ENCODE measurements around the gene PDCD6IP.
A peak's percentile ranks its signal among the peaks of the same experiment; 100 is the strongest.
"Not testable (repeated sequence)": the region's sequence is repeated elsewhere in the genome, so short reads cannot be mapped to it uniquely, and the experiment has no call there.

Gene PDCD6IP

DNA sequence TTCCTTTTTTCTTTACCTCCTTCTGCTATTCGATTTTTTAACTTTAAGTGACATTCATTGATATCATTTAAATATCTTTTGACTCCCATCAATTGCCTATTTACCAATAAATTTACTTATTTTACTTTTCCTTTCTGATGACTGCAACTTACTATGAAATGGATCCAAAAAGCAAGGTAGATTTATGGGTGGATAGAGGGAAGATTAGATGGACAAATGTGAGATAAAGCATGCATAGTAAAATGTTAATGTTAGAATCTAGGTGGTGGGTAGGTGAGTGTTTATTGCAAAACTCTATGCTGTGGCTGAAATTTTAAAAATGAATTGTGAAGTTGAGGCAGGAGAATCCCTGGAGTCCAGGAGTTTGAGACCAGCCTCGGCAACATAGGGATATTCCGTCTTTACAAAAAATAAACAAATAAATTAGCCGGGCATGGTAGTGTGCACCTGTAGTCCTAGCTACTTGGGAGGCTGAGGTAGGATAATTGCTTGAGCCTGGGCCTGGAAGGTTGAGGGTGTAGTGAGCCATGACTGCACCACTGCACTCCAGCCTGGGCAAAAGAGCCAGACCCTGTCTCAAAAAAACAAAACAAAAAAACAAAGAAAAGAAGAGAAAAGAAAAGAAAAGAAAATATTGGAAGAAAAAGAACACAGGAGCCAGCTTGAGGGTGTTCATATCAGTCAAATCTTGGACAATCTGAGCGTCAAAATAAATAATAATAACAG is 6.1 kb upstream of the PDCD6IP start:
- no peak for DNase-seq

DNA sequence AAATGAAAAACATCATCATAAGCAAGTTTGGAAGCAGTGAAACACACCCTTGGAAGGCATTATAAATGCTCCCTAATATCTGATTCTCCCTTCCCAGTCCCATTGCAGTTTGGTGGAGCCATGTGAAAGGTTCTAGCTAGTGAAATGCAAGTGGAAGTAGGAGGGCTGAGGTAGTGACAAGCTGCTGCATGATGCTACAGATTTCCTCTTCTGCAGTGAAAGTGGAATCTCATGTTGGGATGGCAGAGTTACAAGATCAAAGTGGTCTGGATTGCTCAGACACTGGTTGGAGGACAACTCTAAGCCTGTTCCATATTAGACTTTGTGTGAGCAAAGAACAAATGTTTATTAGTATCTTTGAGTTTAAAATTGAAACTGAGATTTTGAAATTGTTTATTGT is 3.3 kb upstream of the PDCD6IP start:
- DNase-seq = peak; percentile 38 to 80

DNA sequence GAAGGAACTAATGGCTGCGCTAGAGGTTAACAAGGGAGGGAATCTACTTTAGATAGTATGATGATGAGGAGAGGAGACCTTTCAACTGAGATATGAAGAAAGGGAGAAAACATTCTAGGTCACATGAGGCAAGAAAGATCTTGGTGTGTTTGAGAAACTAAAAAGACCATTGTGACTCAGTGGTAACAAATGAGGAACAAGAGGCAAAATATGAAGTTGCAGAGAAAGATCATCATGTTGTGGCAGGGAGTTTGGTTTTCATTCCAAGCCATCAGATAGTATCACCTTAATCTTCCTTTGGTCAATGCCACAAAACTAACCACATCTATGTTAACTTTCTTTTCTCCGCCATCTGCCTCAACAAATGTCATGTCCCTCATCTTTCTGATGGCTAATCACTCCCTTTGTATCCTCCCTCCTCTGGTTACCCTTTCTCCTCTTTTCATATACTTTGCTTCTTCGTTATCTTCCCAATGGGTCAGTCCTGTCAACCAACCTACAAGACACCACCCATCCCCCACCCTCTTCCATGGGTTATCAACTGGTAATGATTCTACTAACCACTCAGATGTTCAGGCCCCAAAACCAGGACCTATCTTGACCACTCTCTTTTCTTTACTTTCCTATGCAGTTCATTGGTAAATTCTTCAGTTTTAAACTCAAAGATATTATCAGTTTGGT is 2.4 kb upstream of the PDCD6IP start:
- peak; percentile 57 to 77 for DNase-seq

DNA sequence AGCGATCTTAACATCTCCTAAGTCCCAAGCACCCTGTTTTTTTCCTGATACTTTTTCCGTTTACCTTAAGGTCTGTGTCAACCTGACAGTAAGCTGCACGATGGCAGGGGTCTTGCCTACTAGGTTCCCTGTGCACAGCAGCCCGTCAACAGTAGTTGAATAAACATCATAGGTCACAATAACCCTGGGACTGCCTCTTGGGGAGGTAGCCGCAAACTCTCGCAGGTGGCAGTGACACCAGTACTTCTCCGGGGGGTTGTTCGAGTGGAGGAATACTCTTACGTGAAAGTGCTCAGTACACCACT is 365 bp upstream of the PDCD6IP start:
- no peak for DNase-seq

DNA sequence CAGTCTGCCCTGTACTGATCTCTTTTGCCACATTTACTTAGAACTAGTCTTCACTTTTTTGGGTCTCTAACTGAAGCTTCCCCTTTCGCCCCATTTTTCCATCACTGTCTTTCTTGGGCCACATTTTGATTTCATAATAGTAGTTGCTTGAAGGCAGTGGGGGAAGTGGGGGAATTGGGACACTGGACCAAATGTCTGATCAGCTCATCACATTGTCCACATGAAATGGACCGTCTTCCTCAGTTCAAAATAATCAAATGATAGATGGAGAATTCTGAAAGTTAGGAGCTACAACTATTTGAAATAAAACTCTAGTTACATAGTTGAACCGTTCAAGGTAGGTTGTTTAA is 747 bp downstream of the PDCD6IP start:
- peak; percentile 79 to 81 for DNase-seq

GRCh38 chr3:33803252-33803651 is 4.8 kb downstream of the PDCD6IP start:
- no peak for DNase-seq

GRCh38 chr3:33803894-33804526 is 5.6 kb downstream of the PDCD6IP start:
- DNase-seq = no peak

DNA sequence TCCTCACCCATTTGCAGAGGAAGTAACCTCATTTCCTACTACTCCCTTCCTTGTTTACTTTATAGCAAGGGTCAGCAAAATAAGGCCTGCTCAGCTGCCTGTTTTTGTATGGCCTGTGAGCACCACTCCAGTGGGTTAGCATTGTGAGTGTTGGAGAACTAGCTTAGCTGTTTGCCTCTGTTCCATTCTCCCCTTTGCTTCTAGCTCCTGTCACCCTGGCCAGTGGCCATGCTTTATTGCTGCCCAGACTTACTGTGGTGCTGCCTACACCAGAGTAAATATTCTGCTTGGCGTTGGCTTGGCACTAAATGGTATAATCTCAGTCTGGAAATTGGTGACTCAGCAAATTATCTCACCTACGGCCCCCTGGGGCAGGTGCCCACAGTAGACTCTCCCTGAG is 8.8 kb downstream of the PDCD6IP start:
- DNase-seq = peak in 1 of 2 donors; percentile 40

DNA sequence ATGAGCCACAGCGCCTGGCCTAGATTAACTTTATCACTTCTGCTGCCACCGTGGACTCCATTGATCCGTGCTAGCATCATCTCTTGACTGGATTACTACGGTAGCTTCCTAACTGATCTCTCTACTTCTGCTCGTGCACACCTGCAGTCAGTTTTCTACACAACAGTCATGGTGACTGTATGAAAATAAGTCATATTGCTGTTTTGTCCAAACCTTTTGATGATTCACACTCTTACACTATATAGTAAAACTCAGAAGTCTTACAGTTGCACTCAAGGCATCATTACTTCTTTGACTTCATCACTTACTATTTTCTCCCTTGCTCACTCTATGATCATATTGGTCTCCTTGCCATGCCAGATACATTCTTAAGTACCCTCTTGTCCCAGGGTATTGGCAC is 10.1 kb downstream of the PDCD6IP start:
- DNase-seq = no peak

GRCh38 chr3:33810545-33810944 is 12.1 kb downstream of the PDCD6IP start:
- DNase-seq = no peak

DNA sequence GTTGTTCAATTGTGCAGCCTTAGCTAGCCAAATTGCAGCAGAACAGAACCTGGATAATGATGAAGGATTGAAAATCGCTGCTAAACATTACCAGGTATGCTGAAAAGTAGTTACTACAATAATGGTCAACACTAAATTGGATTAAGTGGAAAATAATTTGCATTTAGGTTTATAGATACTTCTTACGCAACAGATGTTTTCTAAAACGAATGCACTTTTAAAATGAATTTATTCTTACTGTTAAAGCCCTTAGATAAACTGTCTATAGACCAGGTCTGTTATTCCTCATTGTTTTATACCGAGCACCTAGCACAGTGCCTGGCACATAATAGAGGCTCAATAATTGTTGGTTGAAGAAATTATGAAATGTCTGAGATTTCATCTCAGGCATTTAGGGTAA is 23.6 kb downstream of the PDCD6IP start:
- DNase-seq = no peak

- no peak for DNase-seq
Measured at GRCh38 chr3:33823821-33824220, 25.4 kb downstream of the PDCD6IP start.

DNA sequence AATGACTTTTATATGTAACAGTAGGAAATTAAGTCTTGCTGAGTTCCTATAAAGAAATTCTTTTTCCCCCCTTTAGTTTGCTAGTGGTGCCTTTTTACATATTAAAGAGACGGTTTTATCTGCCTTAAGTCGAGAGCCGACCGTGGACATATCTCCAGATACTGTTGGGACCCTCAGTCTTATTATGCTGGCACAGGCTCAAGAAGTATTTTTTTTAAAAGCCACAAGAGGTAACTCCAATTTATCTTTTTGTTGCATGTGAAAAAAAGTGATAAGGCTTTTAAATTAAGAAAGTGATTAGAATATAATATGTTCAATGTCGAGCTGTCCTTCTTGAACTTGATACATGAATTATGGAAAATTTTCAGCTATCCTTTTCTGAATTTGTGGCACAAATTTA is 26.7 kb downstream of the PDCD6IP start:
- DNase-seq = no peak

DNA sequence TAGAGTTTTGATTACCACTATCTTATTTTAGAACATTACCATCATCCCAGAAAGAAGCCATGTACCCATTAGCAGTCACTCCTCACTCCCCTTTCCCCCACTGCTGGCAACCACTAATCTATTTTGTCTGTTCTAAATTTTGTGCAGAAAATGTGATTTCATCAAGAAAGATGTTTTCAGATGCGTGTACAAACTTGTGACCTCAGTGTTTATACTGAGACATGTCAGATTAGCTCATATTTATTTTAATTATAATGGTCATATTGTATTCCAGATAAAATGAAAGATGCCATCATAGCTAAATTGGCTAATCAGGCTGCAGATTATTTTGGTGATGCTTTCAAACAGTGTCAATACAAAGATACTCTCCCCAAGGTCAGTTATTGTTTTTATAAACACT is 27.8 kb downstream of the PDCD6IP start:
- DNase-seq = no peak

GRCh38 chr3:33826688-33827087 is 28.3 kb downstream of the PDCD6IP start:
- no peak for DNase-seq

DNA sequence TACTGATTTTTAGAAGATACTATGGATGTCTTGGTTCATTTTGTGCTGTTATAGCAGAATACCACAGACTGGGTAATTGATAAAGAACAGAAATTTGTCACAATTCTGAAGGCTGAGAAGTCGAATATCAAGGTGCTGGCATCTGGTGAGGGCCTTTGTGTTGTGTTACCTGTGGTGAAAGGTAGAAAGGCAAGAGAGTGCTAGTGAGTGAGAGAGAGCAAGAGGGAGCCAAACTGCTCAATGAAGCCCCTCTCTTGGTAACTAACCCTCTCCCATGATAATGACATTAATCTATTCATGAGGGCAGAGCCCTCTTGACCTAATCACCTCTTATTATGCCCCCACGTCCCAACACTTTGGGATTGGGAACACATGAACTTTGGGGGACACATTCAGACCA is 31.3 kb downstream of the PDCD6IP start:
- DNase-seq = no peak

DNA sequence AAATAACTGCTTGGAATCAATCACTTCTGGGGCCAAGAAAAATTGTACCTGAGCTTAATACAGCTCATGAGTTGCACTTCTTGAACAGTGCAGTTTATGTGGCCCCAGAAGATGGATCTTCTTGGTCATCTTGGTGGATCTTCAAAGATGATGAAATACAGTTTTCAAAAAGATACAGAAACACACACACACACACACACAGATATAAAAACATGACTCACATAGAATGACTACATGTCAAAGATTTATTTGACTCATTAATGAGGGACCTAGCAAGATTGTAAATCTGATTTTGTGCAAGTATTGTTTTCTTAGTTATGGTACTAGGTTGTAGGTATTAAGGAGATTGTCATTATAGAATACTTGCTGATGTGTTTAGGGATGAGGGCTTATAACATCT is 32.6 kb downstream of the PDCD6IP start:
- DNase-seq = peak in 1 of 2 donors; percentile 16

GRCh38 chr3:33833408-33834095 is 35.1 kb downstream of the PDCD6IP start:
- no peak for DNase-seq

DNA sequence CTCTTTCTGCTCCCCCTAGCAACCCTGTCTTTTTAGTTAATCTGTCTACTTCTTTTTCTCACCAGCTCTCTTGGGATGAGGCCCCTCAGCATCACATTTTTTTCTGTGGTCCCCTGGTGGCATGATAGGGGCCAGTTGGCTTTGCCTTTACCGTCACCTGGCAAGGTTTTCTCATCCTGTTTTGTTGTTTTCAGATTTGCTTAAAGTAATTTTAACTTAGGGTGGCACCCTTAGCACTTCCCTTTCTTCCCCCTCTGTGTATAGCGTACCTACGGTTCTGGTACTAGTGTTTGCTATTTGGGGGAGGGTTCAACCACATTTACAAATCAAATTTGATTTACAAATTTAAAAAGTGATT is 35.6 kb downstream of the PDCD6IP start:
- no peak for DNase-seq

DNA sequence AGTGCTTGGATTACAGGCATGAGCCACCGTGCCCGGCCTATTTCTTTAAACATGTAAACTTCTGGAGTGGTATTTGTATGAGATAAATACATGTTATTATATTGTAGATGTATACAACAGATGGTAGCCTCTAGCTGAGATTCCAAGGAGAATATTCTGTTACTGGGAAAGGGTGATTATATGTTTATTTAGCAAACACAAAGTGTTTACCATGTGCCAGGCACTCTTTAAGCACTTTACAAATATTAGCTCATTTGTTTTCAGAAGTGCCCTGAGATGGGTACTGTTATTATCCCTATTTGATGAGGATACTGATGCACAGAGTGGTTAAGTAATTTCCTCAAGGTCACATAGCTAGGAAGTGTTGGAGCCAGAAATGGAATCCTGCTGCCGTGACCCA is 38.8 kb downstream of the PDCD6IP start:
- not testable (repeated sequence) for DNase-seq

DNA sequence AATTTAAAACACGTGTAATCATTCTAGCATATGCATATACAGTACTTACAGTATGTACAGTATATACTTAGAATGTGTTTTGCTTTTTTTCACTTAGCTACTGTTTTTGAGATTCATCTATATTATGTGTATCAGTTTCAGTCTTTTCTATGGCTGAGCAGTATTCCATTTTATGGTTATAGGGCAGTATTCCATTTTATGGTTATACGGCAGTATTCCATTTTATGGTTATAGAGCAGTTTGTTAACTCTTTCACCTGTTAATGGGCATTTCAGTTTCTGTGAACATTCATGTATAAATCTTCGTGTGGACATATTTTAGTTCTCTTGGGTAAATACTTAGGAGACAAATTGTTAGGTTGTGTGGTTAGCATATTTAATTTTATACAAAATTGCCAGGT is 40.9 kb downstream of the PDCD6IP start:
- DNase-seq = no peak

- DNase-seq = no peak
Measured at GRCh38 chr3:33840179-33840578, 41.7 kb downstream of the PDCD6IP start.

GRCh38 chr3:33848624-33849347 is 50.4 kb downstream of the PDCD6IP start:
- no peak for DNase-seq
